NCI-H2171 treated with DMSO at 0.1 percent for 48 hours (cell line): ENCODE data around the gene RAB28.

Experiments used
- DNase-seq: peaks from one replicate; lab custom pipeline; 2025; lab: John Stamatoyannopoulos, UW

Gene RAB28

DNA sequence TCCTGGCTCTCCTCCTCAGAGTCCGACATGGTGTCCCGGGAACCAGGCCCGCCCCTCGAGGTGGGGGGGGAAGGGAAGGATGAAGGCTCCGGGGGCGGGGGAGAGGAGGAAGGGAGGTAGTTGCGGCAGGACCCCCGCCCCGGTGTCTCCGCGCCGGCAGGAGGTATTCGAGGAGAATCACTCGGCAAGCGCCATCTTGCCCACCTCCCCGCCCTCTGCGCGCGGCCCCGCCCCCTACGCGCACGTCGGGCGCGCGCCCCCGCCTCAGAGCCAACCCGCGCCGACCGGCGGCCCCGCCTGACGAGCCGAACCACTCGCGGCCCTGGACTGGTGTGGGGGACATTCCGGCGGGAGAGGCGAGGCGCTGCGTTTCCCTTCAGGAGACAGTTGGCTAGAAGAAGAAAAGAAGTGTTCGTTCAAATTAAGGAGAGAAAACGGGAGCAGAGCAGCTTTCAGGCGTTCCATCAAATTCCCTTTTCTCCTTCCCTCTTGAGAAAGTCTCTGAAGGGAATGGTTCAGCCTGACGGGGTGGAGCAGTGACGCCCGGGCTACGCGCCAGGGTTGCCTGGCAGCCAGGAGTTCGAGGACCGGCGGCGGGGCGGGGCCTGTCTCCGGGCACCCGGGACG lies at the start of gene RAB28:
Gene RAB28 (minus strand): TSS at position 219 of the 627 bp plus-strand sequence.
- DNase-seq, result peak; percentile 77

DNA sequence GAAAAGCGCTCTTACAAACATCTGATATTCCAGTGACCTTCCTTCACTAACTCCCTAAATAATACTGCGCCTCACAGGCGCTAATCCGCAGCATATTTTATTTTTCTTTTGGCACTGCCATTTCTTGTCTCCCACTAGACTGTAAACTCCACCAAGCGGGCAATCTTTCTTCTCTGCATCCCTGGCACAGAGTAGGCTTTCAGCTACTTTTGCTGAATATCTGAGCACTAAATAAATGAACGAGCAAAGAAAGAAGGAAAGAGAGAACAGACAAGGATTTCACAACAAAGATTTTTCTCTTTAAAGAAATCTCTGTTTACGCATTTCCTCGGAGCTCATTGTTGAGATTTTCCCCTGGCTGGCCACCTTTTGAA lies 47.5 kb upstream of the RAB28 start:
- no peak for DNase-seq

DNA sequence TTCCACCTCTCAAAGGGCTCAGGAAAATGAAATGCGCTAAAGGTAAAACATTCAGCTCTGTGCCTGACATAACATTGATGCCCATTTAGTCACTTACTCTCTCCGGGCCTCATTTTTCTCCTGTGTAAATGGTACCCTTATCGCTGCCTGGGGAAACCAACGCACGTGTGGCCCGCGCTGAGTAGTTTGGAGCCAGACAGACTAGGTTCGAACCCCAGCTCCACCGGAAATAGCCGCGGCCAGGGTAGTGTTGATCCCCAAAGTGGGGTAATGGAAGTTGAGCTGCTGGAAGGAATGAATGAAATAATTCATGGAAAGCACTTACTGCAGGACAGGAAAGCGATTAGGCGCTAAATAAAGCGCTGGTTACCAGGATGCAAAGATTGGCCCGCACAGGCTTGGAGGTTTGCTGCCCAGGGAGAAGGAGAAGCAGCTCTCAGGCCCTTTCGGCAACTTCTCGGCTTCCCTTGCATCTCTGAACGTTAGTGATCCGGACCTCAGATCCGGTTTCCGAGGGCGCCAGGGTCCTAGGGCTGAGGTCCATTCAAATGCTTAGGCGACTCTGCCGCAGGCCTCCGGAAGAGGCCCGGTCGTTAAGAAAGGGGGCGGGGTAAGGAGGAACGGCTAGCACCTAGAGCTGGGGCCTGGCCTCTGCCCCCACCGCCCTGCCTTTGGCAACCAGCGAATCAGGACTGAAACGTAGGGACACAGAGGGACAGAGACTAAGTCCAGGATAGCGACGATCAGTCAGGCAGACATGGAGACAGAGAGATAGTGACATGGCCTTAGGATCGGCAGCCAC lies 46.9 kb upstream of the RAB28 start:
- DNase-seq, result no peak

DNA sequence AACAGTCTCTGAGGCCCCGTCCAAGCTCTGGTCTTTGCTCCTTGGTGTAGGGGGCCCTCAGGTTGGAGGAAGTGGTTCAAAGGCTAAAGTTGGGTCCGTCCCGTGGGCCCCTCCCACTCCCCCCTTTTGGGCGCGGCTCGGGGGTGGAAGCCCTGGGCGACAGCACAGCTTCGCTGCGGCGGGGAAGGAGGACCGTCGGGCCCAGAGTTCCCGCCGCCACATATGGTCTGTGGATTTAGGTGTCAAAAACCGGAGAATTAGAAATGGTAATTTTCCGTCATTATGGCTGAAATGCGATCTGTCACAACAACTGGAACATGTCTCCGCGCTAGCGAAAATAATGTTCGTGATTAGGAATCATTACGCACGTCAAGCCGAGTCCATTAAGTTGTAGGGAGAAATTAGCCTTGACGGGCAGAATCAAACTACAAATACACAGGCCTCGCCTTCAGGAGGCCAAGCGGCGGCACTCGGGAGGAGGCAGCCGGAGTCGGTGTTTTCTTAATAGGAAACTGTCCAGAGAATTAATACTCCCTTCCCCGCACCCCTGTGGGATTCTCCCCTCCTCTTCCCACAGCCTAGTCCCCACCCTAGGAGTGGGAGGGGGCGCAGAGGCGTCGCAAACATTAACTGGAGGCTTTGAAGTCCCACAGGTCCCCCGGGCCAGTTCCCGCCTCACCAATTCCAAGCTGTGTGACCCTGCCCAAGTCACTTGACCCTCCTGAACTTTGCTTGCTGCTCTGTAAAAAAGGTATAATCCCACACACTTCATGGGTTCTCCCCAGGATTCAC lies 45.2 kb upstream of the RAB28 start:
- no peak for DNase-seq

DNA sequence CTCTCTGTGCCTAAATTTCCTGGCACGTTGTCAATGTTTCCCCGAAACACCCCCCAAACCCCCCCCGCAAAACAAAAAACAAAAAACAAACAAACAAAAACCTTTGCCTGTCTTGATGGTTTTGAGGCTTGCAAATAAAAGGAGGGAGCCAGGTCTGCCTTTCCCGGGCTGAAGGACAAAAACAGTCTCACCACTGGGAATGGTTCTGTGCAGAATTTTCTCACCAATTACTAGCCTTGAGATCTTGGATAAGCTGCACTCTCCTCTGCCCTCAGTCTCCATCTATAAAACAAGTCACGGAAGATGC lies 44.6 kb upstream of the RAB28 start:
- no peak for DNase-seq

DNA sequence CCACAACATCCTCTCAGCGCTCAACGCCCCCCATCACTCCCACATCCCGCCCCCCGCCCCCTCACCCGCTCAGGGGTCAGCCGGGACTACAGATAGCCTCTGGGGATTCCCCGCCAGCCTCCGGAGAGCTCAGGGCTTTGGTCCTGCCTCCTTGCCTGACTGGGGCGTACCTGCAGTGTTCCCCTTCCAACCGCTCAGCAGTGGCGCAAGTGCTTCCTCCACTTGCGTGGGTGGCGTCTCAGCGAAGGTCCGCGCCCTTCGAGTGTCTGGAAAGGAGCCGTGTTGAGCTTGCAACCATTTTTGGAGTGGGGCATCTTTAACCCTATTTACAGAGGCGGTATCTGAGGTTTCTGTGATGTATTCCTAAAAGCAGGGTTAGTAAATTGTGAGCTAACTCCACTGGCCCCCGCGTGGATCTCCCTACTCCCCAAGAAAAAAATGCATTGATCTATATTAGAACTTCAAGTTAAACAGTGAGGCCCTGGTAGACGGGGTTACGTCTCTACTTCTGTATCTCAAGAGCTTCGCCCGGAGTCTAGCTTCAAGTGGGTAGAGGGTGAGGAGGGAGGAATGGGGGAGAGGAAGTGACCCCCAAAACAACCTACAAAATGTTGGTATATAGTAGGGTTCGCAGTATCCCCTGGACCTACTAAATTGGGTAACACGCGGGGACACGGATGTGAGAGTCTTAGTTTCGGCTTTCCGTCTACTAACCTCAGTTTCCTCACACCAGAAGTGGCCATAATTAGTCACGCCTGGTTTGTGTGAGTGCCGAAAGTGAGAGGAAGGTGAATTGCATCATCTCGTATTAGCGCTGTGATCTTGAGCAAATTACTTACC lies 44.1 kb upstream of the RAB28 start:
- no peak for DNase-seq

DNA sequence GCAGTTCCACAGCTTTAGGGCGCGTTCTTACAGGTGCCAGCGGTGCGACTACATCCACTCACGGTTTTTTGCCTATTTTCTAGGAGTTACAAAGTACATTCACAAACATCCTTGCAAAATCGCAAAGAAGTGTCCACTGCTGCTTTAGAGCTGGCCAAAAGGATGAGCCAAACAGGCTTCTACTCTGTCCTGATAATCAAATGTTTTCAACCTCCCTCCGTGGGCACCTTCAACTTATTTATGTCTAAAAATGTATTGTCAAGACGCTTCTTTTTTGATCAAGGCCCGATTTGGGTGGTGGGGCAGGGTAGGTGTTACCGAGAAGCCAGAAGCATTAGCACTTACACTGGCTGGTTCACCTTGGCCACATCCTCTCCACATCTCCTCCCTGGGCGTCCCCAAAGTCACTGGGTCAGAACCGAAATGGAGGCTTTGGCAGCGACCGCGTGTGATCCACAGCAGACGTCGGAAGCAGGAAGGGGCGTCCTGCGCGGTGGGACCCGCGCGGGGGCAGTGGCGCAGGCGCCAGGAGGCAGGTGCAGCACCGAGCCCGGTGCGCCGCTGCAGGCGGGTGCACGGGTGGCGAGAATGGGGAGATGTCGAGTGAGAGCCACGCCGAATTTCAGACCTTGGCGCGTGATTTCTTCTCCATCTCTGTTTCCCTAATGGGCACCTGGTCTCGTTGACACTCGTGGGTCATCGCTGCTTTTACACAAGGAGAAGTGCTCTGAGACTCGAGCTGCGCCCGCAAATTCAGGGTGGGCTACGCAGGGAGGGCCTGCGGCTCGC lies 43.2 kb upstream of the RAB28 start:
- DNase-seq, result no peak

DNA sequence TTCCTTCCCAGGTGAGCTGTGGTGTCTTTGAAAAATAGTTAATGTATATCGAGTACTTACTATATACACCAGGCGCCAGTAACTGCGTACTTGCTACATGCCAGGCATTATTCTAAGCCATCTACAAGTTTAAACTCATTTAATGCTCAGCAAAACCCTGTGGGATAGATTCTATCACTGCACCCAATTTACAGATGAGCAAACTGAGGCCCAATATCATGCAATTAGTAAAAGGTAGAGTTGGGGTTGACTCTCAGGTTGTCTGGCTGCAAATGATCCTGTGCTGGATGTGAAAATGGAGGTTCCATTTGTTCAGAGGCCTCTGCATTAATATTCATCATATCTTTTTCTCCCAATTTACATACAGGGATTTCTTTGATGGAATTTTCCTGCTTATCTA lies 42.5 kb upstream of the RAB28 start:
- no peak for DNase-seq

DNA sequence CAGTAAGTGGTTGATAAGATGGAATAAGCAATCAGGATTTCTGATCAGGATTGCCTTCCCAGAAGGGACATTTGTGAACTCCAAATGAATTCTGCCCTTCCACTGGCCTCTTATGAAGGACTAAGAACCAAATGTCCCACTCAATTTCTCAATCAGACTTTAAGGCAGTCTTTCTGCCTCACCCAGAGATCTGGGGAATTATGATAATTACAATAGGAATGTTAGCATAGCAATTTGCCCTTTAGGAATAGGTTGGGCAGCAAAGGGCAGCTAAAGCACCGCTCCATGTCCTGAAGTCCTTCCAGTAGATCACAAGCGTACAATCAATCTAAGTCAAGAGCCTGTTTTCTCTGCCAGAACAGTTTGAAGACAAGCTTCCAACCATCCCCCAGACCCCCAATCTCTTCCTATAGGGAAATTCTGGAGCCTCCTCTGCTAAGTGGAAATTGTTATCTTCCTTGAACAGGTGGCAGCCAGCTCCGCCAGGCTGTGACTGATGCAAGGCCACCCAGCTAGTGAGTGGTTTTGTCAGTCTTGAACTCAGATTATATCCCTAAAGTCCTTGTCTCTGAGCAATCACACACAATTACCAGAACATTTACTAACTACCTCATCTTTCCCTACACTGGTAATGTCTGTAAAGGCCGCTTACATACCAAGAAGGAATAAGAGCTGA lies 41.6 kb upstream of the RAB28 start:
- no peak for DNase-seq

DNA sequence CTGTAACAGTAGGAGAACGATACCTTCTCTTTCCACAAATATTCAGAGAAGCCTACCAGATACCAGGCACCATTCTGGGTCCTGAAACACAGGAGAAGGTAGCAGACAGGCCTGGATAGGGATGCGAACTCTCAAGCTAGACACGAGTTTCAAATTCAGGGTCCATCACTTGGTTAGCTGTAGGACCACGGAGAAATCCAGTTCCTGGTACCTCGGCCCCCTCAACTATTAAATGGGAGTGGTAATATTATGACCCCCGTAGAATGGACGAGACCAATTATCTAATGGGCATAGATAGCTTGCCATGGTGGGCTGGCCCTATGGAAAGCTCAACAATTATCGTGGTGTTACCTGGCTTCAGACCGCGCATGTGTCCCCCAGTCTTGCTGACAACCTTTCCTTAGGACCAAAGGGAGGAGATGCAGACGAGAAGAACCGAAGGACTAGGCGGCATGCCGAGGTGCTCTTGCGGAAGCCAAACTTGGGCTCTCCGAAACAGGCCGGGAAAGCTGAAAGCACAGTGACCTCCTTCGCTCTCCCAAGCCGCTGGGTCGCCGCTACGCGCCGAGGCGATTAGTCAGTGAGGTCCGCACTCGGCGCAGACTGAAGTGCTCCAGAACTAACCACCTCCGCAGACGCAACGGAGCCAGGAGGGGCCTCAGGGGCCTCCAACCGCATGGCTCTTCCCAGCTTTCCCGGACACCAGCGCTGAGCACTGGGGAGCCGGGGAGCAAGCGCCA lies 40.5 kb upstream of the RAB28 start:
- no peak for DNase-seq

DNA sequence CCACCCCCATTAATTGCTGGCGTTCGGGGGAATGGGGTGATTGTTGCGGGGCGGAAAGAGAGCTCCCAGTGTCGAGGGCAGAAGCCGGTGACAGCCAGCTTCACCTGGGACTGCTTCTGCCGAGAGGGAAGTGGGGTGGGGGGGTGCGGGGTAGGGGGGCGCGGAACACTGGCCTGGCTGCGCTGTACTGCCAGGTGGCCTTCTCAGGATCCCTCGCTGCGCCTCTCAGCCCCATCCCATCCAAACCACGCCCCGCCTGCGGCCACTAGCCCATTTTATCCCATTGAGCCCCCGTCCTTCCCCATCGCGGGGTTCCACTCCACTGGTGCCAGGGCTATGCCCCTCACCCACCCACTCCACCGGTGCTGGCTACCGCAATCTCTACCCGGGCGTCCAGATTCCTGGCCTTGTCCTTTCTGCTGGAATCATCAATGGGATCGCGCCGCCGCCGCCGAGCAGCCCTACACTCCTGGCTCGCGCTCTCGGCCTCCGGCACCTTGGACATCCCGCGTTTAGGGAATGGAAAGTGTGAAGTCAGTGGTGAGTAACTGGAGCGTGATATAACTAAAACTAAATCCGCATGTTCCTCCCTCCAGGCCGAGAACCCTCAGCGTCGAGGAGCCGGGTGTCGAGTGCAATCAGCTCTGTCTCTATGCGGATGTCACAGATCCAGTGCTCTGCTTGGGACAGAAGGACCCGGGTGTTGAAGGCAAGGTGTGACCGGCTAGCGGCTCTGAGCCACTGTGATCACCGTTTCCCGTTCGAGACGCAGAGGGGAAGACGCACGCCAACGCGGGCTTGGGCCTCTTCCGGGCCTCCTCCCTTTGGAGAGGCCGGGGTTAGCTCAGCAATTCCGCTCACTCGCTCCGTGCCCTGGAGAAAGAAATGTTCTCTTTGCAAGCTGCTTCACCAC lies 39.7 kb upstream of the RAB28 start:
- no peak for DNase-seq

DNA sequence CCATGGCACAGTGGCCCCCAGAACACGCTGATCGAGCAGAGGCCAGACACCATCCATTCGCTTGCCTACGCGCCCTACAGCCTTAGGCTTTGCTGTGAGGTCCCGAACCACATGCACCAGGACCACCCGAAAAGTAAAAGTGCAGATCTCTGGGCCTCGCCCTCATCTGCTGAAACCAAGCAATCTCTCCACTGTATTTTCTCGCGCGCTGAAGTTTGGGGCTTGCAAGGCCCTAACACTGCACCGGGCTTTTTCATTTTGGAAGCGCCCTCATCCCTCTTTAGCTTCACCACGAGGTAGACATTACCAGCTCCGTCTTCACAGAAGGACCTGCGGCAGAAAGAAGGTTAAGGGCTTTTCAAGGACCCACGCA lies 39.0 kb upstream of the RAB28 start:
- no peak for DNase-seq

DNA sequence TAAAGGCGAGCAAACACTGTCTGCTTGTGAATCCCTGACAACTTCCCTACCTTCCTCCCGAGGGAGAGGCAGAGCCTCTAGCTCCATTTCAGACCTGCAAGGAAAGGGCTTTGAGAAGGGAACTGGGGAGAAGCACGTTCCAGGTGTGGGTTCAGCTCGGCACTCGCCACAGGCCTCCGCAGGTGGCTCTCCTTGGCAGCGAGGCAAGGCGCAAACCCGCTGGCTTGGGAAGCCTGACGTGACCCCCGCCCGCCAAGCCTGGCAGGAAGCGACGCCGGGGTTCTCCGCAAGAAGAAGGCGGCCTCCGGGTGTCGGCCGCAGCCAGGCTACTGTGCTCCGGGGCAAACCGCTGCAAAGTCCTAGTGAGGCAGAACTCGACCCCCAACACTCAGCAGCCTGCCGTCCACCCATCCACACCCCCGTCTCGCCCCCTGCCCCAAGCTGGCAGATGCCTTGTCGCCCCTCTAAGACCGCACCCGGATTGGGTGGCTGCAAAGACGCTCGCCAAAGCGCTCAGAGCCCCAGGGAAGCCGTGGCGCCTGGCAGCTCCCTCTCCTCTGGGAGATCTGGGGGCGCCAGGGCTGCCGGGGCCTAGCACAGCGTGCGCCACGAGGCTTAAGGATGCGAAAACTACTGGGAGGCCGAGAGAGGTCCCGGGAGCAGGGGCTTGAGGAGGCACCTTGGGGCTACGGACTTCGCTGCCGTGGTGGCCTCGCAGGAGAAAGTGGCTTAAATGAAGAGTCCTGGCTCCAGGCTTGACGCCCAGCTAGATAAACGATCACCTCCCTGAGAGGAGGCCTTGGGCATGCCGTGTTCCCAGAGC lies 38.4 kb upstream of the RAB28 start:
- no peak for DNase-seq

DNA sequence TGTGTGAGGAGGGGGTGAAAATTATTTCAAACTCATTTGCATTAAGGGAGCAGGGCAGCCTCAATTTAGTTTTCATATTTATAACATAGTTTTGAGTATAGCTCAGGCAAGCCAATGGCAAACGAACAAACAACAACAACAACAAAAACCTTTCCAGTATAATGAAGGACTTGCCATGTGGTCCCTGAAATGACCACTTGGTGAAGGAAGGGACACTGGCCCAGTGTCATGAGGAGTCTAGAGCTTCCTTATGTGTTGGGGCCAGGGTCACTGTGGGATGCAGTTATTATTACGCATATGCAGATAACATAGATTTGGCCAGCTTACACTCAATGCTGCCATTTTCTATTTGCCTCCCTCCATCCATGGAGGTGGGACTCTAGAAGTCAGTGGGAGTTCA lies 36.9 kb upstream of the RAB28 start:
- DNase-seq, result no peak

DNA sequence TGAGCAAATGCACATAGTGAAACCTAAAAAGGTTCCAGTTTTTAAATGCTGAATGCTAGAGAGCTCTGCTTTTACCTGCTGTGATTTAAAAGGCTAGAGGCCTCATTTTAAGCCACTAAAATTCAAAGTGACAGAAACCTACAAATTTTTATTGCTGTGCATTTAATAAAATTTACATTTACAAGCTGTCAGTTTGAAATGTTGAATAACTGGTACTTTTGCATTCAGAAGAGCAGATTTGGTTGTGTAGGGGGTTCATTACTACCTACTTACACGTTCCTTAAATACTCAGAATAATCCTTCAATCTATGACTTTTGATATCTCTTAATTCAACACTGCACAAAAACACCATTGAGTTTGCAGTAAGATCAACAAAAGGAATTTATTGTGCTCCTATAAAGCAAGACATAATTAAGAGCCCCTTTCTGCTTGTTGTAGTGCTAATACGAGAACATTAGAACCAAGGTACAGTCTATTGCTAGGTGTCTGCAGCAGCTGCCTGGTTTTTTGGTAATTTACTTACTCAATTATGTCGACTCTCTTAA lies 32.2 kb upstream of the RAB28 start:
- no peak for DNase-seq

DNA sequence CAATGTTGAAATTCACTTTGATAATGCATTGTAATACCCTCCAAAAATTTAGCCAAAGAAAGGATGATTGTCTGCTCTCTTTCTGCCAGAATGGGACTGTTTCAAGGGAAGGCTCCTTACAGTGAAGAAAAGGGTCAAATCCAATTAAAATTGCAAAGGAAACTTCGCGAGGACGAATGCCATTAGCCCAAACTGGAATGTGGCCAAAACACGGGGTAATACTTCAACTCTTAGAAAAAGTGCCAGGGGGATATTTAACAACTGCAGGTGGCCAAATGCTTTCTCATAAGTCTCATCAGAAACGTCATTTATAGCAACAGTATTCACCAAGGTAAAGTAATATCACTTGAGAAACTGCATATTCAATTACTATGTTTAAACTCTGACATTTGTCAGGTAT lies 31.1 kb upstream of the RAB28 start:
- DNase-seq, result no peak

DNA sequence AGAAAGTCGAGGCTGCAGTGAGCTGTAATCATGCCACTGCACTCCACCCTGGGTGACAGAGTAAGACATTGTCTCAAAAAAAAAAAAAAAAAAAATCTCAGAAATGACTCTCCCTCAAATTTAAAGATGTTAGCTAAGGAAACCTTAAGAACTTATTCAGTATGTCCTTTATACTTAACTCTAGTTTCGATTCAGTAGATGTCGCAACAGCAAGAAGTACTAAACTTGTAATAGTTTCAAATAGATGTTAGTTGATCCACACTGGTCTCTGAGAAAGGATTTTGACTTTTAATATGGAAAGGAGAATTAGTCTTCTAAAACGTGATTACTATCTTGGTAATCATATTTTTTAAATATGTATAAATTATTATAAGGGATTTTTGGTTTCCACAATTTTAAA lies 30.6 kb upstream of the RAB28 start:
- DNase-seq, result no peak

DNA sequence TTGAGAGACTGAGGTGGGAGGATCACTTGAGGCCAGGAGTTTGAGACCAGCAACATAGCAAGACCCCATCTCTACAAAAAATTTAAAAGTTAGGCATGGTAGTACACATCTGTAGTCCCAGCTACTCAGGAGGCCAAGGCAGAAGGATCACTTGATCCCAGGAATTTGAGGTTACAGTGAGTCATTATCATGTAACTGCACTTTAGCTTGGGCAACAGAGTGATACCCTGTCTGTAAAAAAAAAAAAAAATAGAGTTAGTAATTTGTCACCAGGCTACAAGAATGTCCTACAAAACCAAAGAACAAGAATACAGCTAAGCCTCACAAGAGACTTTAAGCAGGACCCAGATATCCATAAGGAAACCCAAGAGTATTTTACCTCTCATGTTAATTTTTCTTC lies 27.0 kb upstream of the RAB28 start:
- no peak for DNase-seq
